Calu3 (cell line): ENCODE data around the gene TAF1L. TPM values are rescaled to one million over a fixed set of nuclear protein-coding genes. Genes with fewer than 3 reads are reported as not detected.
A peak's percentile ranks its signal among the peaks of the same experiment; 100 is the strongest.
"Not testable (repeated sequence)": the region's sequence is repeated elsewhere in the genome, so short reads cannot be mapped to it uniquely, and the experiment has no call there.

Experiments used
- BruUV-seq: library from RNA; stranded (reverse); fragments of 400-500 nt; replicated peaks from 2 replicates; lab custom pipeline; 2021; lab: Mats Ljungman, UMichigan
- CTCF ChIA-PET: fragments of 300-600 bp; sonication (Branson Sonifier 250); formaldehyde crosslinking; loops from one replicate; lab custom pipeline; 2022; ENCODE audit warnings: antibody characterized with exemption; lab: Charles Lee
- DNase-seq: peaks from one replicate; pipeline ENCODE4 v3.0.0; 2022
- H3K27ac Mint-ChIP-seq: one replicate; pipeline ENCODE4 v1.8.0; 2022; ENCODE audit warnings: mixed read lengths; ENCODE audit not compliant: unreplicated experiment
- H3K27me3 Mint-ChIP-seq: one replicate; pipeline ENCODE4 v1.8.0; 2022; ENCODE audit warnings: mixed read lengths; ENCODE audit not compliant: unreplicated experiment
- H3K36me3 Mint-ChIP-seq: one replicate; pipeline ENCODE4 v1.8.0; 2022; ENCODE audit warnings: mild to moderate bottlenecking, moderate library complexity, mixed read lengths; ENCODE audit not compliant: insufficient read depth, unreplicated experiment
- H3K4me1 Mint-ChIP-seq: one replicate; pipeline ENCODE4 v1.8.0; 2022; ENCODE audit warnings: mild to moderate bottlenecking, low read depth, mixed read lengths; ENCODE audit not compliant: unreplicated experiment
- H3K4me3 Mint-ChIP-seq: one replicate; pipeline ENCODE4 v1.8.0; 2022; ENCODE audit warnings: mild to moderate bottlenecking, low read depth, moderate library complexity, mixed read lengths; ENCODE audit not compliant: unreplicated experiment
- H3K9me3 Mint-ChIP-seq: one replicate; pipeline ENCODE4 v1.8.0; 2022; ENCODE audit warnings: low read depth, mixed read lengths; ENCODE audit not compliant: unreplicated experiment
- intact Hi-C: fragments of 100-400 bp; cut with micrococcal nuclease; formaldehyde crosslinking; loops from one replicate; pipeline ENCODE4 v1.10.0; 2022; ENCODE audit not compliant: unreplicated experiment
- total RNA-seq: library from RNA; stranded (reverse); gene quantifications from 2 replicates; pipeline ENCODE4 v1.2.3, GENCODE V29; 2022
- TF ChIP-seq, protein P1 (sequence below): fragments of 200-600 bp; IDR thresholded peaks from one replicate; pipeline ENCODE4 v1.8.0; 2022; ENCODE audit warnings: antibody characterized with exemption; ENCODE audit not compliant: unreplicated experiment

TAF1L gene
- total RNA-seq, 1 experiment from 2014 or later, result not detected

DNA sequence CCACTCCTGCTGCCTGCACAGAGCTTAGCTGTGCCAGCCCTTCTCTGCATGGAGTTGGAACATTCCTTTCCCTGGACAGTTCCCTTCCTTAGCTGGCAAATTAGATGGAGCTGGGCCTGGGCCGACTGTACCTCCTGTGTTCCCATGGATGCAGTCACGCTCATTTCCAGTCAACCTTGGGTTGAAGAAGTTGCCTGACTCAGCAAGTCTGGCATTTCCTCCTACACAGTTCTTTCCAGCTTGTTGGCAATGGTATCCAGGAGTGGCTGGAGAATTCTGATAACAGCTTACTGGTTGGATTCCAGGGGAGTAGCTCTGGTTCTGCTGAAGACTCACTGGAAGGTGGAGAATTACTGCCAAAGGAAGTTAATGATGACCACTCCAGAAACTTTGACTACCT, 9.2 kb upstream of the TAF1L start:
- Mint-ChIP-seq H3K4me1 (no peaks in the 10 kb centered on the region), H3K9me3 (no peaks in the 10 kb centered on the region), H3K27me3 (no peaks in the 10 kb centered on the region), H3K4me3 (no peak overlapping the region), H3K36me3 (no peaks in the 10 kb centered on the region), H3K27ac (no peak overlapping the region)
- no peak for DNase-seq
- CTCF ChIA-PET, result interaction anchor here (0.6 to 1.1 kb wide), 2 partner anchors 56 to 159 kb away, joined by 3 read pairs; no protein-coding TSS in a partner anchor
- no TSS peak for BruUV-seq
- TF ChIP-seq, protein P1, sequence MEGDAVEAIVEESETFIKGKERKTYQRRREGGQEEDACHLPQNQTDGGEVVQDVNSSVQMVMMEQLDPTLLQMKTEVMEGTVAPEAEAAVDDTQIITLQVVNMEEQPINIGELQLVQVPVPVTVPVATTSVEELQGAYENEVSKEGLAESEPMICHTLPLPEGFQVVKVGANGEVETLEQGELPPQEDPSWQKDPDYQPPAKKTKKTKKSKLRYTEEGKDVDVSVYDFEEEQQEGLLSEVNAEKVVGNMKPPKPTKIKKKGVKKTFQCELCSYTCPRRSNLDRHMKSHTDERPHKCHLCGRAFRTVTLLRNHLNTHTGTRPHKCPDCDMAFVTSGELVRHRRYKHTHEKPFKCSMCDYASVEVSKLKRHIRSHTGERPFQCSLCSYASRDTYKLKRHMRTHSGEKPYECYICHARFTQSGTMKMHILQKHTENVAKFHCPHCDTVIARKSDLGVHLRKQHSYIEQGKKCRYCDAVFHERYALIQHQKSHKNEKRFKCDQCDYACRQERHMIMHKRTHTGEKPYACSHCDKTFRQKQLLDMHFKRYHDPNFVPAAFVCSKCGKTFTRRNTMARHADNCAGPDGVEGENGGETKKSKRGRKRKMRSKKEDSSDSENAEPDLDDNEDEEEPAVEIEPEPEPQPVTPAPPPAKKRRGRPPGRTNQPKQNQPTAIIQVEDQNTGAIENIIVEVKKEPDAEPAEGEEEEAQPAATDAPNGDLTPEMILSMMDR, result no peak
- intact Hi-C loops, result no loop called here

DNA sequence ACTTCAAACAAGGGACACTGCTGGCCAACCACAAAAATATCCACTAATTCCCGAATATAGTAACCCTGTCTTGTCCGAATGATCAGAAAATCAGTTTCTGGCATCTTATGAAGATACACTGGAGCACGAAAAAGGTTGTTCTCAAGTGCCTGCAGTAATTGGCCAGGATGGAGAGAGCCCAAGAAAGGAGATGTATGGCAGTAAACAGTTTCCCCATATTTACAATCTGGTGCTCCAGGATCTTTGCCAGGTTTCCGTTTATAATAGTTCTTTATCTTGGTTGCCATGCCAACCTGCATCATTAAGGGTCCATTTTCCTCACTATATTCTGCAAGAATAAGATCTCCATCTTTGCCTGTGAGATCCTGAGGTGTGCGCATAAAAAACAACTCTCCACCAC, 2.3 kb downstream of the TAF1L start:
- H3K27me3 Mint-ChIP-seq, H3K27ac Mint-ChIP-seq, H3K9me3 Mint-ChIP-seq, CTCF ChIA-PET, H3K36me3 Mint-ChIP-seq, H3K4me3 Mint-ChIP-seq, BruUV-seq, DNase-seq, intact Hi-C loops, H3K4me1 Mint-ChIP-seq: not testable (repeated sequence)

GRCh38 chr9:32631991-32632390, 3.5 kb downstream of the TAF1L start:
- CTCF ChIA-PET, result no interaction called here
- Mint-ChIP-seq H3K27ac (no peak overlapping the region), H3K4me1 (peaks cover 11% of the 10 kb centered on the region), H3K9me3 (no peaks in the 10 kb centered on the region), H3K4me3 (no peak overlapping the region), H3K27me3 (no peaks in the 10 kb centered on the region), H3K36me3 (no peaks in the 10 kb centered on the region)
- DNase-seq, result no peak
- intact Hi-C loops, result no loop called here
- TF ChIP-seq, protein P1, result no peak
- BruUV-seq, result no TSS peak

GRCh38 chr9:32627394-32627954, 8.0 kb downstream of the TAF1L start:
- no peak overlapping the region for H3K4me3 Mint-ChIP-seq
- H3K4me1 Mint-ChIP-seq, result peaks cover 11% of the 10 kb centered on the region
- no TSS peak for BruUV-seq
- no peaks in the 10 kb centered on the region for H3K9me3 Mint-ChIP-seq
- intact Hi-C loops, result no loop called here
- TF ChIP-seq, protein P1, result no peak
- CTCF ChIA-PET, result no interaction called here
- peak; percentile 19 for DNase-seq
- H3K27me3 Mint-ChIP-seq, result no peaks in the 10 kb centered on the region
- no peak overlapping the region for H3K27ac Mint-ChIP-seq
- H3K36me3 Mint-ChIP-seq, result no peaks in the 10 kb centered on the region

DNA sequence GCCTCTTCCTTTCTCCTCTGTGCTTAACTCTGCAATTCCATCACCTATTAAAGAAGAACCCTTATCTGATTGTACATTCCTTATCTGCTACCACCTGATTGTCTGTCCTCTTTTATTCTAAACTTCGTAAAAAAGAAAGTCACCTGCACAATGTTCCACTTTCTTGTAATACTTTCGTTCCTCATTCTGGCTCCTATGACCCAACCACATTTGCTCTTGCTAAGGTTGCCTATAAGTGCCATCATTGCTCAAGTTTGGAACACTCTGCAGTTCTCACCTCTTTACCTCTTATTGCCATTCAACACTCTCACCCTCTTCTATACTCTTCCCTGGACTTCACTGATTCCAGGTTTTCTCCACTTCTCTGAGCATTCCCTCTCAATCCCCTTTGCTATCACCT, 10.1 kb downstream of the TAF1L start:
- intact Hi-C loops, result no loop called here
- Mint-ChIP-seq H3K9me3 (no peaks in the 10 kb centered on the region), H3K27ac (no peak overlapping the region), H3K27me3 (no peaks in the 10 kb centered on the region), H3K36me3 (no peaks in the 10 kb centered on the region), H3K4me1 (peaks cover 11% of the 10 kb centered on the region), H3K4me3 (no peak overlapping the region)
- CTCF ChIA-PET, result no interaction called here
- no peak for DNase-seq
- TF ChIP-seq, protein P1, result no peak
- no TSS peak for BruUV-seq
